PFSK-1 (cell line): ENCODE measurements around the gene PPP2R1B.

Source experiments
- FOXP2 ChIP-seq: optimal IDR thresholded peaks from 2 replicates; pipeline ENCODE3; 2011; ENCODE audit warnings: borderline replicate concordance, control low read depth, inconsistent platforms; ENCODE audit not compliant: insufficient read depth; ENCODE audit errors: extremely low read length, extremely low read depth
- POLR2AphosphoS5 ChIP-seq: IDR thresholded peaks from 2 replicates; pipeline ENCODE4 v1.6.1; 2012; ENCODE audit warnings: low read depth, mild to moderate bottlenecking, control low read depth, low read length, moderate library complexity
- REST ChIP-seq, 2 experiments: IDR thresholded peaks; 2 replicates each; pipeline versions ENCODE4 v1.6.1 to v1.8.0; 2011 to 2012; ENCODE audit warnings: low read depth in 2 of 2, low read length in 2 of 2, control low read depth in 1 of 2, inconsistent platforms in 1 of 2, mild to moderate bottlenecking in 1 of 2, moderate library complexity in 1 of 2; ENCODE audit not compliant: insufficient read depth in 1 of 2
- SIN3A ChIP-seq: IDR thresholded peaks from 2 replicates; pipeline ENCODE4 v1.6.1; 2012; ENCODE audit warnings: mild to moderate bottlenecking, low read length, moderate library complexity, borderline replicate concordance; ENCODE audit not compliant: insufficient read depth
- TAF1 ChIP-seq: IDR thresholded peaks from 2 replicates; pipeline ENCODE4 v1.6.1; 2012; ENCODE audit warnings: low read length, control low read depth, borderline replicate concordance; ENCODE audit not compliant: insufficient read depth

GRCh38 chr11:111683806-111684205 is 82.4 kb downstream of the PPP2R1B start:
- TF ChIP-seq POLR2AphosphoS5 (no peak), REST (IDR thresholded peaks at IDR 0.05; ENCODE audit: insufficient read depth in 1 of 2, low read depth in 2 of 2, low read length in 2 of 2) (no peak), TAF1 (no peak), SIN3A (no peak), FOXP2 (no peak)
